ENCODE measurements around the gene CHI3L2. TPM values are rescaled to one million over a fixed set of nuclear protein-coding genes. Genes with fewer than 3 reads are reported as not detected.

The CHI3L2 gene
- total RNA-seq, 1 experiment from 2014 or later = 1.4 TPM

- intact Hi-C loops (cut with micrococcal nuclease) = no loop called here
- Mint-ChIP-seq H3K9me3 (ENCODE audit: unreplicated experiment) (no peaks in the 10 kb centered on the region), H3K4me3 (ENCODE audit: unreplicated experiment) (no peak overlapping the region), H3K27ac (ENCODE audit: low read depth, unreplicated experiment) (no peak overlapping the region), H3K36me3 (ENCODE audit: insufficient read depth, unreplicated experiment) (no peaks in the 10 kb centered on the region), H3K4me1 (ENCODE audit: insufficient read depth, unreplicated experiment) (no peaks in the 10 kb centered on the region), H3K27me3 (ENCODE audit: insufficient read depth, unreplicated experiment) (peaks cover 21% of the 10 kb centered on the region)
- no peak for TF ChIP-seq CTCF (IDR thresholded peaks at IDR 0.05; ENCODE audit: unreplicated experiment)
- CTCF ChIA-PET = interaction anchor here (0.8 to 1.1 kb wide), 2 partner anchors 28 to 78 kb away, joined by 3 read pairs; no protein-coding TSS in a partner anchor
- POLR2A ChIA-PET = no interaction called here
- DNase-seq (ENCODE audit: unreplicated experiment) = no peak
- no TSS peak for BruUV-seq (replicated peaks)
Measured at GRCh38 chr1:111251570-111251969, 24.1 kb downstream of the CHI3L2 start.

DNA sequence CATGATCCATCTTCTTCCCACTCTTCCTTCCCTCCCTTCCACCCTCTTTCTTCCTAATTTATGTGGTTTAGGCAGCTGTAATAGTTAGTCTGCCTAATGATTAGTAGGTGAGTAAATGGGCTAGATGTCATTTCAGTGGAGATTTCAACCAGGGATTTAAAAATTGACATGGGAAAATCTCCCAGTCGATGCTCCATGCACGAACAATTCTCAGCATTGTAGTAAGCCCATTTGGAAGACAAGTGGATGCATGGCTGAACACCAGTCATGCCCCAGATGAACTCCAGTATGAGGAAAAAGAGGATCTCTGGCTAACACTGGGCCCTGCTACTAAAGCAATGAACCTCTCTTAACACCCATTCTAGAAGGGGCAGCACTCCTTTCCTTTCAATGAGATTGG lies 25.3 kb downstream of the CHI3L2 start:
- Mint-ChIP-seq H3K27ac (ENCODE audit: low read depth, unreplicated experiment) (no peak overlapping the region), H3K4me3 (ENCODE audit: unreplicated experiment) (no peak overlapping the region), H3K4me1 (ENCODE audit: insufficient read depth, unreplicated experiment) (no peaks in the 10 kb centered on the region), H3K9me3 (ENCODE audit: unreplicated experiment) (no peaks in the 10 kb centered on the region), H3K27me3 (ENCODE audit: insufficient read depth, unreplicated experiment) (peaks cover 21% of the 10 kb centered on the region), H3K36me3 (ENCODE audit: insufficient read depth, unreplicated experiment) (no peaks in the 10 kb centered on the region)
- TF ChIP-seq CTCF (IDR thresholded peaks at IDR 0.05; ENCODE audit: unreplicated experiment) = no peak
- no TSS peak for BruUV-seq (replicated peaks)
- CTCF ChIA-PET = no interaction called here
- POLR2A ChIA-PET = no interaction called here
- no peak for DNase-seq (ENCODE audit: unreplicated experiment)
- intact Hi-C loops (cut with micrococcal nuclease) = no loop called here

DNA sequence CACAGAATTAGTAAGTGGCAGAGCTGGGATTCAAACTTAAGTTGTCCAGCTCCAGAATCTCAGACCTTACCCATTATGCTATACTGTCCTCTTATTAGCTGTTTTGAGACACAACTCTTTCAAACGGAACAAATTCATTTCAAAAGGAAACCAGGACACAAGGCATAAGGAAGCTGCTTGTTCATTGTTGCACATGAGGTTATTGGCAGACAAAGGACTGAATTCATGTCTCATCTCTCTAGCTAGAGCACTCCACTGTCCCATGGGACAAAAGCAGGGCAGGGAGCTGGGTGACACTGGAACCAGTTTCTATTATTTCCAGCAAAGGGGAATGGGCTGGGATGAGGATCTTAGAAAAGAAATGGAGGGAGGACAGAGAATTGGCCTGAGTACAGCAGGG lies 26.4 kb downstream of the CHI3L2 start:
- H3K36me3 Mint-ChIP-seq (ENCODE audit: insufficient read depth, unreplicated experiment) = no peaks in the 10 kb centered on the region
- BruUV-seq (replicated peaks) = no TSS peak
- no peak overlapping the region for H3K4me3 Mint-ChIP-seq (ENCODE audit: unreplicated experiment)
- no peaks in the 10 kb centered on the region for H3K4me1 Mint-ChIP-seq (ENCODE audit: insufficient read depth, unreplicated experiment)
- H3K27me3 Mint-ChIP-seq (ENCODE audit: insufficient read depth, unreplicated experiment) = peaks cover 21% of the 10 kb centered on the region
- POLR2A ChIA-PET = interaction anchor here (0.7 to 1.0 kb wide), 3 partner anchors 12 to 227 kb away, joined by 3 read pairs; no protein-coding TSS in a partner anchor
- TF ChIP-seq CTCF (IDR thresholded peaks at IDR 0.05; ENCODE audit: unreplicated experiment) = no peak
- no peaks in the 10 kb centered on the region for H3K9me3 Mint-ChIP-seq (ENCODE audit: unreplicated experiment)
- intact Hi-C loops (cut with micrococcal nuclease) = no loop called here
- CTCF ChIA-PET = no interaction called here
- no peak overlapping the region for H3K27ac Mint-ChIP-seq (ENCODE audit: low read depth, unreplicated experiment)
- no peak for DNase-seq (ENCODE audit: unreplicated experiment)

- peaks cover 21% of the 10 kb centered on the region for H3K27me3 Mint-ChIP-seq (ENCODE audit: insufficient read depth, unreplicated experiment)
- CTCF ChIA-PET = interaction anchor here (0.6 to 1.1 kb wide), 2 partner anchors 8 to 67 kb away, joined by 3 to 6 read pairs; no protein-coding TSS in a partner anchor
Measured at GRCh38 chr1:111256988-111257658, 29.6 kb downstream of the CHI3L2 start.

More at GRCh38 chr1:111256988-111257658, 29.6 kb downstream of the CHI3L2 start:
- intact Hi-C loops (cut with micrococcal nuclease) = no loop called here
- Mint-ChIP-seq H3K4me1 (ENCODE audit: insufficient read depth, unreplicated experiment) (no peaks in the 10 kb centered on the region), H3K27ac (ENCODE audit: low read depth, unreplicated experiment) (no peak overlapping the region), H3K36me3 (ENCODE audit: insufficient read depth, unreplicated experiment) (no peaks in the 10 kb centered on the region), H3K9me3 (ENCODE audit: unreplicated experiment) (no peaks in the 10 kb centered on the region), H3K4me3 (ENCODE audit: unreplicated experiment) (no peak overlapping the region)
- DNase-seq (ENCODE audit: unreplicated experiment) = no peak
- POLR2A ChIA-PET = interaction anchor here (0.6 kb wide), 1 partner anchor 76 kb away, joined by 4 read pairs; no protein-coding TSS in a partner anchor
- BruUV-seq (replicated peaks) = no TSS peak
- TF ChIP-seq CTCF (IDR thresholded peaks at IDR 0.05; ENCODE audit: unreplicated experiment) = no peak
